Stomach (tissue), 4 donors: ENCODE results near the gene MAGI2.

ENCODE experiments used
- CTCF ChIP-seq, 7 experiments: fragments of 450-650 bp in 4 of 7; fragments of 200-600 bp in 3 of 7; sonication (generic) in 3 of 7; IDR thresholded peaks; one replicate each; pipeline ENCODE4 v1.5.1; 2016 to 2019; ENCODE audit warnings: antibody characterized with exemption in 7 of 7, control low read depth in 2 of 7, mild to moderate bottlenecking in 1 of 7
- POLR2A ChIP-seq, 4 donors: fragments of 450-650 bp; IDR thresholded peaks; one replicate each; pipeline ENCODE4 v1.6.1; 2016; ENCODE audit warnings: antibody characterized with exemption in 4 of 4, control low read depth in 2 of 4, mild to moderate bottlenecking in 1 of 4, moderate library complexity in 1 of 4
- POLR2AphosphoS5 ChIP-seq, 3 donors: sonication (generic); formaldehyde crosslinking; IDR thresholded peaks; one replicate each; pipeline ENCODE4 v1.6.1; 2016; ENCODE audit warnings: antibody characterized with exemption in 3 of 3

DNA sequence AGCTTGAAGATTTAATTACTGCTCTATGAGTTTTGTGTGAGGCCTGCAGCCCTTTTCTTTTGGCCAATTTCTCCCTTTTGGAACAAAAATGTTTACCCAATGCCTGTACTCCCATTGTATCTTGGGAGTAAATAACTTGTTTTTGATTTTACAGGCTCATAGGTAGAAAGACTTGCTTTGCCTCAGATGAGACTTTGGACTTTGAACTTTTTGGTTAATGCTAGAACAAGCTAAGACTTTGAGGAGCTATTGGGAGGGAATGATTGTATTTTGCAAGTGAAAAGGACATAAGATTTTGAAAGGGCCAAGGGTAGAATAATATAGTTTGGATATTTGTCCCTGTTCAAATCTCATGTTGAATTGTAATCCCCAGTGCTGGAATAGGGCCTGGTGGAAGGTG is 152.0 kb downstream of the MAGI2 start:
- TF ChIP-seq CTCF (IDR thresholded peaks at IDR 0.05) (no peak), POLR2AphosphoS5 (IDR thresholded peaks at IDR 0.05) (no peak), POLR2A (IDR thresholded peaks at IDR 0.05) (no peak)
